Measurements from ENCODE around the gene FKBP4. TPM values are rescaled to one million over a fixed set of nuclear protein-coding genes. Genes with fewer than 3 reads are reported as not detected.

The FKBP4 gene
- total and polyA plus RNA-seq, 2 of the 13 experiments (the other 11 are each of a cell fraction or from before 2014, with no cell fraction given), result 25.7 to 66.1 TPM

DNA sequence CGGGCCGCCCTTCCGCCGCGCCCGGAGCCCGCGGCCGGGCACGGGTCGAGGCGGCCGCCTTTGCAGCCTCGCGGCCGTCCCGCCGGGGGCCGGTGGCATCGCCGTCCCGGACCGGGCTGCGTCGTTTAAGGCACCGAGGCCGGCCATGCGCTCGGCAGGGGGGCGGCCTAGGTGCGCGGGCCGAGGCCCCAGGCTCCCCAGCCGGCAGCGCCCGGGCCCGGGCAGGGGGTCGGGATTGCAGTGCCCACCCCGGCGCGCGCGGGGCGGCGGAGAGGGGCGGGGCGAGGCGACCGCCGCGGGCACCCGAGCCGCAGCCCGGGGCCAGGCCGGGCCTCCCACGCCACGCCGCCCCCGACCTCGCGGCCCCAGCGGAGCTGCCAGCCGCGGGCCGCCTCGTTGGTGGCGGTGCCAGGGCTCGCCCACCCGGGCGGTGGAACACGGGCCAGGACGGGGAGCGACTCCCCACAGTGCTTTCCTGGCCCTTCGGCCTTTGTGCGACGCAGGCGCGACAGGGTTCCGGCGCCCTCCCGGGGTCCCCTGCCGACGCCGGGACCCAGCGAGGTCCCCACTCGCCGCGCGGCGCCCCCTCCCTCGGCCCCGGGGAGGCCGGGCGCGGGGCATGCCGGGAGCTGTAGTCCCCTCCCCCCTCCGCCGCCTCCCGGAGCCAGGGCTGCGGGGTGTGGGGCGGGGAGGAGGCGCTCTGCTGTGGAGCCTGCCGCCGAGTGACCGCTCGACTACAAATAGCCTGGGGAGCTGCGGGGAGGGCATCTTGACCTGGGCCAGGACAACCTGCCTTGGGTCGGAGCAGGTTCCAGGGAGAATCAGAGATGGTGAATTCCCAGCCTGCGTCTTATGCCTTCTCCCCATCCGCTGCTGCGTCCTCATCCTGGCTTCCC, 769 bp downstream of the FKBP4 start (continued):
- TF ChIP-seq, protein P1, sequence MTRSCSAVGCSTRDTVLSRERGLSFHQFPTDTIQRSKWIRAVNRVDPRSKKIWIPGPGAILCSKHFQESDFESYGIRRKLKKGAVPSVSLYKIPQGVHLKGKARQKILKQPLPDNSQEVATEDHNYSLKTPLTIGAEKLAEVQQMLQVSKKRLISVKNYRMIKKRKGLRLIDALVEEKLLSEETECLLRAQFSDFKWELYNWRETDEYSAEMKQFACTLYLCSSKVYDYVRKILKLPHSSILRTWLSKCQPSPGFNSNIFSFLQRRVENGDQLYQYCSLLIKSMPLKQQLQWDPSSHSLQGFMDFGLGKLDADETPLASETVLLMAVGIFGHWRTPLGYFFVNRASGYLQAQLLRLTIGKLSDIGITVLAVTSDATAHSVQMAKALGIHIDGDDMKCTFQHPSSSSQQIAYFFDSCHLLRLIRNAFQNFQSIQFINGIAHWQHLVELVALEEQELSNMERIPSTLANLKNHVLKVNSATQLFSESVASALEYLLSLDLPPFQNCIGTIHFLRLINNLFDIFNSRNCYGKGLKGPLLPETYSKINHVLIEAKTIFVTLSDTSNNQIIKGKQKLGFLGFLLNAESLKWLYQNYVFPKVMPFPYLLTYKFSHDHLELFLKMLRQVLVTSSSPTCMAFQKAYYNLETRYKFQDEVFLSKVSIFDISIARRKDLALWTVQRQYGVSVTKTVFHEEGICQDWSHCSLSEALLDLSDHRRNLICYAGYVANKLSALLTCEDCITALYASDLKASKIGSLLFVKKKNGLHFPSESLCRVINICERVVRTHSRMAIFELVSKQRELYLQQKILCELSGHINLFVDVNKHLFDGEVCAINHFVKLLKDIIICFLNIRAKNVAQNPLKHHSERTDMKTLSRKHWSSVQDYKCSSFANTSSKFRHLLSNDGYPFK (CRISPR knock-in tag; IDR thresholded peaks at IDR 0.05; ENCODE audit: borderline replicate concordance), result no peak
- TF ChIP-seq TGIF2 (CRISPR knock-in tag; IDR thresholded peaks at IDR 0.05), result peak; percentile 48; the same call in 1 of the 2 replicates
- TF ChIP-seq, protein P2, sequence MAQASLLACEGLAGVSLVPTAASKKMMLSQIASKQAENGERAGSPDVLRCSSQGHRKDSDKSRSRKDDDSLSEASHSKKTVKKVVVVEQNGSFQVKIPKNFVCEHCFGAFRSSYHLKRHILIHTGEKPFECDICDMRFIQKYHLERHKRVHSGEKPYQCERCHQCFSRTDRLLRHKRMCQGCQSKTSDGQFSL (CRISPR knock-in tag; IDR thresholded peaks at IDR 0.05), result 0 out of 2 replicates have a peak, but pooled peaks have one; percentile 64
- TF ChIP-seq NR3C1 (CRISPR knock-in tag; IDR thresholded peaks at IDR 0.05), result no peak
- TF ChIP-seq CBX5 (CRISPR knock-in tag; IDR thresholded peaks at IDR 0.05; ENCODE audit: borderline replicate concordance), result no peak
- TF ChIP-seq ZNF432 (CRISPR knock-in tag; IDR thresholded peaks at IDR 0.05; ENCODE audit: borderline replicate concordance), result no peak
- no peak for TF ChIP-seq ZNF382 (CRISPR knock-in tag; IDR thresholded peaks at IDR 0.05; ENCODE audit: borderline replicate concordance)
- TF ChIP-seq KMT2B (CRISPR knock-in tag; IDR thresholded peaks at IDR 0.05), result no peak
- no peak for TF ChIP-seq ZNF253 (CRISPR knock-in tag; IDR thresholded peaks at IDR 0.05; ENCODE audit: borderline replicate concordance)
- no peak for TF ChIP-seq ZNF660 (CRISPR knock-in tag; IDR thresholded peaks at IDR 0.05; ENCODE audit: borderline replicate concordance, low read depth)
- TF ChIP-seq, protein P3, sequence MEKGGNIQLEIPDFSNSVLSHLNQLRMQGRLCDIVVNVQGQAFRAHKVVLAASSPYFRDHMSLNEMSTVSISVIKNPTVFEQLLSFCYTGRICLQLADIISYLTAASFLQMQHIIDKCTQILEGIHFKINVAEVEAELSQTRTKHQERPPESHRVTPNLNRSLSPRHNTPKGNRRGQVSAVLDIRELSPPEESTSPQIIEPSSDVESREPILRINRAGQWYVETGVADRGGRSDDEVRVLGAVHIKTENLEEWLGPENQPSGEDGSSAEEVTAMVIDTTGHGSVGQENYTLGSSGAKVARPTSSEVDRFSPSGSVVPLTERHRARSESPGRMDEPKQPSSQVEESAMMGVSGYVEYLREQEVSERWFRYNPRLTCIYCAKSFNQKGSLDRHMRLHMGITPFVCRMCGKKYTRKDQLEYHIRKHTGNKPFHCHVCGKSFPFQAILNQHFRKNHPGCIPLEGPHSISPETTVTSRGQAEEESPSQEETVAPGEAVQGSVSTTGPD (CRISPR knock-in tag; IDR thresholded peaks at IDR 0.05), result no peak
- no peak for TF ChIP-seq SIX1 (CRISPR knock-in tag; IDR thresholded peaks at IDR 0.05; ENCODE audit: borderline replicate concordance)
- TF ChIP-seq, protein P4, sequence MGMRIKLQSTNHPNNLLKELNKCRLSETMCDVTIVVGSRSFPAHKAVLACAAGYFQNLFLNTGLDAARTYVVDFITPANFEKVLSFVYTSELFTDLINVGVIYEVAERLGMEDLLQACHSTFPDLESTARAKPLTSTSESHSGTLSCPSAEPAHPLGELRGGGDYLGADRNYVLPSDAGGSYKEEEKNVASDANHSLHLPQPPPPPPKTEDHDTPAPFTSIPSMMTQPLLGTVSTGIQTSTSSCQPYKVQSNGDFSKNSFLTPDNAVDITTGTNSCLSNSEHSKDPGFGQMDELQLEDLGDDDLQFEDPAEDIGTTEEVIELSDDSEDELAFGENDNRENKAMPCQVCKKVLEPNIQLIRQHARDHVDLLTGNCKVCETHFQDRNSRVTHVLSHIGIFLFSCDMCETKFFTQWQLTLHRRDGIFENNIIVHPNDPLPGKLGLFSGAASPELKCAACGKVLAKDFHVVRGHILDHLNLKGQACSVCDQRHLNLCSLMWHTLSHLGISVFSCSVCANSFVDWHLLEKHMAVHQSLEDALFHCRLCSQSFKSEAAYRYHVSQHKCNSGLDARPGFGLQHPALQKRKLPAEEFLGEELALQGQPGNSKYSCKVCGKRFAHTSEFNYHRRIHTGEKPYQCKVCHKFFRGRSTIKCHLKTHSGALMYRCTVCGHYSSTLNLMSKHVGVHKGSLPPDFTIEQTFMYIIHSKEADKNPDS (CRISPR knock-in tag; IDR thresholded peaks at IDR 0.05), result no peak
- TF ChIP-seq, protein P5, sequence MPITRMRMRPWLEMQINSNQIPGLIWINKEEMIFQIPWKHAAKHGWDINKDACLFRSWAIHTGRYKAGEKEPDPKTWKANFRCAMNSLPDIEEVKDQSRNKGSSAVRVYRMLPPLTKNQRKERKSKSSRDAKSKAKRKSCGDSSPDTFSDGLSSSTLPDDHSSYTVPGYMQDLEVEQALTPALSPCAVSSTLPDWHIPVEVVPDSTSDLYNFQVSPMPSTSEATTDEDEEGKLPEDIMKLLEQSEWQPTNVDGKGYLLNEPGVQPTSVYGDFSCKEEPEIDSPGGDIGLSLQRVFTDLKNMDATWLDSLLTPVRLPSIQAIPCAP (CRISPR knock-in tag; IDR thresholded peaks at IDR 0.05; ENCODE audit: low read depth), result no peak
- TF ChIP-seq, protein P6, sequence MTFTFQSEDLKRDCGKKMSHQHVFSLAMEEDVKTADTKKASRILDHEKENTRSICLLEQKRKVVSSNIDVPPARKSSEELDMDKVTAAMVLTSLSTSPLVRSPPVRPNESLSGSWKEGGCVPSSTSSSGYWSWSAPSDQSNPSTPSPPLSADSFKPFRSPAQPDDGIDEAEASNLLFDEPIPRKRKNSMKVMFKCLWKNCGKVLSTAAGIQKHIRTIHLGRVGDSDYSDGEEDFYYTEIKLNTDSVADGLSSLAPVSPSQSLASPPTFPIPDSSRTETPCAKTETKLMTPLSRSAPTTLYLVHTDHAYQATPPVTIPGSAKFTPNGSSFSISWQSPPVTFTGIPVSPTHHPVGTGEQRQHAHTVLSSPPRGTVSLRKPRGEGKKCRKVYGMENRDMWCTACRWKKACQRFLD (CRISPR knock-in tag; IDR thresholded peaks at IDR 0.05; ENCODE audit: borderline replicate concordance), result 0 out of 2 replicates have a peak, but pooled peaks have one; percentile 45
- TF ChIP-seq THAP11 (CRISPR knock-in tag; IDR thresholded peaks at IDR 0.05), result peak; percentile 96
- TF ChIP-seq, protein P7, sequence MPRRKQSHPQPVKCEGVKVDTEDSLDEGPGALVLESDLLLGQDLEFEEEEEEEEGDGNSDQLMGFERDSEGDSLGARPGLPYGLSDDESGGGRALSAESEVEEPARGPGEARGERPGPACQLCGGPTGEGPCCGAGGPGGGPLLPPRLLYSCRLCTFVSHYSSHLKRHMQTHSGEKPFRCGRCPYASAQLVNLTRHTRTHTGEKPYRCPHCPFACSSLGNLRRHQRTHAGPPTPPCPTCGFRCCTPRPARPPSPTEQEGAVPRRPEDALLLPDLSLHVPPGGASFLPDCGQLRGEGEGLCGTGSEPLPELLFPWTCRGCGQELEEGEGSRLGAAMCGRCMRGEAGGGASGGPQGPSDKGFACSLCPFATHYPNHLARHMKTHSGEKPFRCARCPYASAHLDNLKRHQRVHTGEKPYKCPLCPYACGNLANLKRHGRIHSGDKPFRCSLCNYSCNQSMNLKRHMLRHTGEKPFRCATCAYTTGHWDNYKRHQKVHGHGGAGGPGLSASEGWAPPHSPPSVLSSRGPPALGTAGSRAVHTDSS (CRISPR knock-in tag; conservative IDR thresholded peaks at IDR 0.05), result no peak

Data from HepG2 (cell line).